HFFc6 (cell line): ENCODE measurements around the gene STAB1. TPM values are rescaled to one million over a fixed set of nuclear protein-coding genes. Genes with fewer than 3 reads are reported as not detected.

Source experiments
- DNase-seq: peaks from one replicate; pipeline ENCODE4 v3.0.0-alpha.2; 2018
- H3K27ac Mint-ChIP-seq: 2 replicates; pipeline ENCODE4 v1.8.0; 2020; ENCODE audit warnings: mild to moderate bottlenecking, mixed read lengths
- H3K27me3 Mint-ChIP-seq: 2 replicates; pipeline ENCODE4 v1.8.0; 2021; ENCODE audit warnings: mild to moderate bottlenecking, moderate library complexity, mixed read lengths; ENCODE audit not compliant: insufficient read depth
- H3K36me3 Mint-ChIP-seq: 2 replicates; pipeline ENCODE4 v1.8.0; 2021; ENCODE audit warnings: low read depth, mixed read lengths
- H3K4me1 Mint-ChIP-seq: 2 replicates; pipeline ENCODE4 v1.8.0; 2020; ENCODE audit warnings: low read depth, mixed read lengths
- H3K4me3 Mint-ChIP-seq: 2 replicates; pipeline ENCODE4 v1.8.0; 2020; ENCODE audit warnings: mild to moderate bottlenecking, moderate library complexity, mixed read lengths
- H3K9me3 Mint-ChIP-seq: 2 replicates; pipeline ENCODE4 v1.8.0; 2020; ENCODE audit warnings: mild to moderate bottlenecking, mixed read lengths
- total RNA-seq, 6 experiments: library from RNA; stranded (reverse); fragmentation: NEBNext Ultra II Directional; extraction: Animal tissue kit (Norgen Biotek cat#: 25700); gene quantifications; 2 replicates in 1 of 6; 3 replicates in 5 of 6; pipeline ENCODE4 v1.2.3, GENCODE V29; 2021
- TF ChIP-seq, protein P1 (sequence below): fragments of 200-600 bp; sonication (generic); IDR thresholded peaks from 2 replicates; pipeline ENCODE4 v1.5.0; 2021; ENCODE audit warnings: antibody characterized with exemption, mild to moderate bottlenecking

Gene STAB1
- total RNA-seq, 6 experiments from 2014 or later, result not detected

DNA sequence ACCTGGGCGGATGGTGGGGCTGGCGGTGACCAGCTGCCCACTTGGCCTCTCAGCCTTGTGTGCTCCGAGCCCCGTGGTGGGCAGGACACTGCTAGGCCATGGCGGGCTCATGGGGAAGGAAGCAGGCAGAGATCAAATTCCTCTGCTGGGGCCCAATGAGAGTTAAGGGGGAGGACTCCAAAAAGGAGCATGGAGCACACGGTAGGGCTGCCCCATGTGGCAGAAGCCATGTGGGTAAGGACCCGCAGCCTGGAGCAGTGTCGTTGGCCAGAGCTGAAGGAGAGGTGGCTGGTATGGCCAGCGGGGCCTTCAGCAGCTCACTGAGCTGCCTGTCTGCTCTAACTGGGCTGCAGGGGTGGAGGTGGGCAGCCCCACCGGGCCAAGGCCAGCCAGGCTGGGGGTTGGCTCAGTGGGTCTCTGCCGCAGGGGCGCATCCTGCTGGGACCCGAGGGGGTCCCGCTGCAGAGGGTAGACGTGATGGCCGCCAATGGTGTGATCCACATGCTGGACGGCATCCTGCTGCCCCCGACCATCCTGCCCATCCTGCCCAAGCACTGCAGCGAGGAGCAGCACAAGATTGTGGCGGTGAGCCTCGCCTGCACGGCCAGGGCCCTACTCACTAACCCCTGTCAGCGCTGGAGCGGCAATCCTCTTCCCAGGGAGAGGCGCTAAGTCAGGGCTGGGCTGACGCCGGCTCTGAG, 11.3 kb downstream of the STAB1 start:
- Mint-ChIP-seq H3K4me3 (no peak overlapping the region), H3K27ac (no peak overlapping the region), H3K9me3 (no peaks in the 10 kb centered on the region), H3K4me1 (peaks cover 8% of the 10 kb centered on the region), H3K27me3 (peaks cover 13% of the 10 kb centered on the region), H3K36me3 (no peaks in the 10 kb centered on the region)
- no peak for DNase-seq
- TF ChIP-seq, protein P1, sequence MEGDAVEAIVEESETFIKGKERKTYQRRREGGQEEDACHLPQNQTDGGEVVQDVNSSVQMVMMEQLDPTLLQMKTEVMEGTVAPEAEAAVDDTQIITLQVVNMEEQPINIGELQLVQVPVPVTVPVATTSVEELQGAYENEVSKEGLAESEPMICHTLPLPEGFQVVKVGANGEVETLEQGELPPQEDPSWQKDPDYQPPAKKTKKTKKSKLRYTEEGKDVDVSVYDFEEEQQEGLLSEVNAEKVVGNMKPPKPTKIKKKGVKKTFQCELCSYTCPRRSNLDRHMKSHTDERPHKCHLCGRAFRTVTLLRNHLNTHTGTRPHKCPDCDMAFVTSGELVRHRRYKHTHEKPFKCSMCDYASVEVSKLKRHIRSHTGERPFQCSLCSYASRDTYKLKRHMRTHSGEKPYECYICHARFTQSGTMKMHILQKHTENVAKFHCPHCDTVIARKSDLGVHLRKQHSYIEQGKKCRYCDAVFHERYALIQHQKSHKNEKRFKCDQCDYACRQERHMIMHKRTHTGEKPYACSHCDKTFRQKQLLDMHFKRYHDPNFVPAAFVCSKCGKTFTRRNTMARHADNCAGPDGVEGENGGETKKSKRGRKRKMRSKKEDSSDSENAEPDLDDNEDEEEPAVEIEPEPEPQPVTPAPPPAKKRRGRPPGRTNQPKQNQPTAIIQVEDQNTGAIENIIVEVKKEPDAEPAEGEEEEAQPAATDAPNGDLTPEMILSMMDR, result no peak

GRCh38 chr3:52507359-52507758, 12.2 kb downstream of the STAB1 start:
- TF ChIP-seq, protein P1, result no peak
- Mint-ChIP-seq H3K9me3 (no peaks in the 10 kb centered on the region), H3K27me3 (peaks cover 18% of the 10 kb centered on the region), H3K4me3 (peak overlapping the region; percentile 2; the same call in 1 of the 2 replicates), H3K27ac (peak overlapping the region; percentile 30; the same call in 1 of the 2 replicates), H3K4me1 (peaks cover 8% of the 10 kb centered on the region), H3K36me3 (no peaks in the 10 kb centered on the region)
- DNase-seq, result peak; percentile 75

DNA sequence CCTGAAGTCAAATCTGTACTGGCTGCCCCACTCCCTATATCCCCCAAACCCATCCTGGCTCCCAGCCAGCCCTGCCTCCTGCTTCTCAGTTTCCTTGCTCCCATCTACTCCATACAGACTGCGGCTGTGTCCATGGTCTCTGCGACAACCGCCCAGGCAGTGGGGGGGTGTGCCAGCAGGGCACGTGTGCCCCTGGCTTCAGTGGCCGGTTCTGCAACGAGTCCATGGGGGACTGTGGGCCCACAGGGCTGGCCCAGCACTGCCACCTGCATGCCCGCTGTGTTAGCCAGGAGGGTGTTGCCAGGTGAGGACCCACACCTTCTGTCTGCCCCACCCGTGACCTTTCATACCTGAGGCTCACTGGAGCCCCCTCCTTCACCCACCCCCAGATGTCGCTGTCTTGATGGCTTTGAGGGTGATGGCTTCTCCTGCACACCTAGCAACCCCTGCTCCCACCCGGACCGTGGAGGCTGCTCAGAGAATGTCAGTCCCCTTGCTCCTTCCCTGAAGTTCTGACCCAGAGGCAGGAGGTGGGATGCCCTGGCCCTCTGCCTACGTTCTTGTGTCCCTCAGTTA, 14.7 kb downstream of the STAB1 start:
- DNase-seq, result no peak
- H3K4me1 Mint-ChIP-seq, result peaks cover 8% of the 10 kb centered on the region
- TF ChIP-seq, protein P1, result peak; percentile 21; the same call in 1 of the 2 replicates
- H3K9me3 Mint-ChIP-seq, result no peaks in the 10 kb centered on the region
- H3K27ac Mint-ChIP-seq, result no peak overlapping the region
- H3K27me3 Mint-ChIP-seq, result peaks cover 22% of the 10 kb centered on the region
- no peaks in the 10 kb centered on the region for H3K36me3 Mint-ChIP-seq
- no peak overlapping the region for H3K4me3 Mint-ChIP-seq

DNA sequence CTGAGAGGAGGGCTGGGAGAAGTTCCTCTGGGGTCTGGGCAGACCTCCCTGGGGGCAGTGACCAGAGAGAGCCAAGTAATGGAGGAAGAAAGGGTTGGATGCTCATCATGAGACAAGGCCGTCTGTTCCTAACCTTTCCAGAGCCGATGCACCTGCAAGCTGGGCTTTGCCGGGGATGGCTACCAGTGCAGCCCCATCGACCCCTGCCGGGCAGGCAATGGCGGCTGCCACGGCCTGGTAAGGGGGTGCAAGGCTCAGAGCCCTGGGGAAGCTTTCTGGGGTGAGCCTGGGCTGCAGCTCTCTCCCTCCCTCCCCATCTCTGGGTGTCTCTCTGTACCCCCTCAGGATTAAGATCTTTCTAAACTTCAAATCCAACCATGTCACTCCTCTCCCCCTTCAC, 16.4 kb downstream of the STAB1 start:
- H3K27me3 Mint-ChIP-seq, result peaks cover 19% of the 10 kb centered on the region
- H3K4me1 Mint-ChIP-seq, result peaks cover 8% of the 10 kb centered on the region
- H3K9me3 Mint-ChIP-seq, result no peaks in the 10 kb centered on the region
- no peaks in the 10 kb centered on the region for H3K36me3 Mint-ChIP-seq
- no peak for DNase-seq
- no peak overlapping the region for H3K4me3 Mint-ChIP-seq
- TF ChIP-seq, protein P1, result no peak
- H3K27ac Mint-ChIP-seq, result no peak overlapping the region

DNA sequence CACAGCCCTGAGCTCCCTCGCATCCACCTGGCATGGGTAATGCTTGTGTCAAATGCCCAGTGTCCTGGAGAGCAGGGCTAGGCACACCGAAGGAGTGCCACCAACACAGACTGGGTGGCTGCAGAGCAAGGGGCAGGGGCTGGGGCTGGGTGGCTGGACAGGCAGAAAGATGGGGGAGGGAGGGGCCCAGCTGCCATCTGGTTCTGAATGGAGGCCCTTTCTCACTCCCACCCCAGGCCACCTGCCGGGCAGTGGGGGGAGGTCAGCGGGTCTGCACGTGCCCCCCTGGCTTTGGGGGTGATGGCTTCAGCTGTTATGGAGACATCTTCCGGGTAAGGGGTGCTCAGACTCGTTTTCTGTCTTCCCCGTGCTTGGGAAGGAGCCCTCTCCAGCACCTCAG, 17.0 kb downstream of the STAB1 start:
- H3K9me3 Mint-ChIP-seq, result no peaks in the 10 kb centered on the region
- TF ChIP-seq, protein P1, result no peak

More for the DNA sequence above, 17.0 kb downstream of the STAB1 start:
- H3K4me3 Mint-ChIP-seq, result no peak overlapping the region
- H3K27ac Mint-ChIP-seq, result no peak overlapping the region
- peaks cover 17% of the 10 kb centered on the region for H3K27me3 Mint-ChIP-seq
- peaks cover 6% of the 10 kb centered on the region for H3K4me1 Mint-ChIP-seq
- no peaks in the 10 kb centered on the region for H3K36me3 Mint-ChIP-seq
- DNase-seq, result no peak
